Hepatocyte (in vitro differentiated cells): Measurements from ENCODE around the gene MCF2L. TPM values are rescaled to one million over a fixed set of nuclear protein-coding genes. Genes with fewer than 3 reads are reported as not detected.

Experiments used
- DNase-seq: peaks from one replicate; pipeline ENCODE4 v3.0.0-alpha.2; 2016; ENCODE audit warnings: low spot score
- H2AFZ ChIP-seq: fragments of 200-600 bp; sonication (generic); 2 replicates; pipeline ENCODE4 v1.6.0; 2016; ENCODE audit warnings: antibody characterized with exemption, mild to moderate bottlenecking
- H3K27ac ChIP-seq: fragments of 200-600 bp; sonication (generic); 2 replicates; pipeline ENCODE4 v1.5.1; 2016; ENCODE audit warnings: mild to moderate bottlenecking
- H3K27me3 ChIP-seq: fragments of 200-600 bp; sonication (generic); 2 replicates; pipeline ENCODE4 v1.6.1; 2016
- H3K36me3 ChIP-seq: fragments of 200-600 bp; sonication (generic); replicated peaks from 2 replicates; pipeline ENCODE4 v1.5.1; 2016; ENCODE audit warnings: low read depth; ENCODE audit not compliant: insufficient read depth
- H3K4me1 ChIP-seq: fragments of 200-600 bp; sonication (generic); 2 replicates; pipeline ENCODE4 v1.5.1; 2016; ENCODE audit warnings: mild to moderate bottlenecking, moderate library complexity; ENCODE audit not compliant: insufficient read depth
- H3K4me2 ChIP-seq: fragments of 200-600 bp; sonication (generic); 2 replicates; pipeline ENCODE4 v1.6.0; 2016
- H3K4me3 ChIP-seq: fragments of 200-600 bp; sonication (generic); 2 replicates; pipeline ENCODE4 v1.5.1; 2016; ENCODE audit warnings: mild to moderate bottlenecking
- H3K79me2 ChIP-seq: fragments of 200-600 bp; sonication (generic); 2 replicates; pipeline ENCODE4 v1.6.0; 2017; ENCODE audit warnings: mild to moderate bottlenecking
- H3K9me2 ChIP-seq: fragments of 200-600 bp; sonication (generic); replicated peaks from 2 replicates; pipeline ENCODE4 v1.6.0; 2017; ENCODE audit warnings: mild to moderate bottlenecking; ENCODE audit not compliant: insufficient read depth
- H3K9me3 ChIP-seq: fragments of 200-600 bp; sonication (generic); 2 replicates; pipeline ENCODE4 v1.5.1; 2016; ENCODE audit warnings: low read depth, mild to moderate bottlenecking
- H4K20me1 ChIP-seq: fragments of 200-600 bp; sonication (generic); 2 replicates; pipeline ENCODE4 v1.6.0; 2016; ENCODE audit warnings: mild to moderate bottlenecking; ENCODE audit not compliant: insufficient read depth, poor library complexity, severe bottlenecking
- EZH2 ChIP-seq: fragments of 200-600 bp; sonication (generic); IDR thresholded peaks from 2 replicates; pipeline ENCODE4 v1.6.1; 2016; ENCODE audit warnings: antibody characterized with exemption, mild to moderate bottlenecking, borderline replicate concordance
- EZH2phosphoT487 ChIP-seq: fragments of 200-600 bp; sonication (generic); IDR thresholded peaks from one replicate; pipeline ENCODE4 v1.6.1; 2018; ENCODE audit warnings: antibody characterized with exemption, mild to moderate bottlenecking, low read depth, moderate library complexity; ENCODE audit not compliant: unreplicated experiment, severe bottlenecking
- WGBS: methylation state at CpG from one replicate; pipeline ENCODE4 v1.1.6; 2016; ENCODE audit warnings: low lambda C conversion rate; ENCODE audit errors: missing lambda C conversion rate; 5-methylcytosine and 5-hydroxymethylcytosine counted together
- polyA plus RNA-seq: library from polyadenylated mRNA; unstranded; fragments of >200 nt; fragmentation: Nextera tagmentation; extraction: Ambion mirVana; gene quantifications from 2 replicates; pipeline ENCODE4 v1.2.1, GENCODE V29; 2016
- total RNA-seq: library from RNA; depleted of rRNA; stranded (reverse); fragments of >200 nt; gene quantifications from 2 replicates; pipeline ENCODE4 v1.2.3, GENCODE V29; 2014
- TF ChIP-seq, protein P1 (sequence below): fragments of 200-600 bp; sonication (generic); IDR thresholded peaks from 2 replicates; pipeline ENCODE4 v1.5.1; 2016; ENCODE audit warnings: antibody characterized with exemption, mild to moderate bottlenecking; ENCODE audit not compliant: poor library complexity

MCF2L gene
- total and polyA plus RNA-seq, 2 experiments from 2014 or later, result 11.1 to 22.4 TPM

DNA sequence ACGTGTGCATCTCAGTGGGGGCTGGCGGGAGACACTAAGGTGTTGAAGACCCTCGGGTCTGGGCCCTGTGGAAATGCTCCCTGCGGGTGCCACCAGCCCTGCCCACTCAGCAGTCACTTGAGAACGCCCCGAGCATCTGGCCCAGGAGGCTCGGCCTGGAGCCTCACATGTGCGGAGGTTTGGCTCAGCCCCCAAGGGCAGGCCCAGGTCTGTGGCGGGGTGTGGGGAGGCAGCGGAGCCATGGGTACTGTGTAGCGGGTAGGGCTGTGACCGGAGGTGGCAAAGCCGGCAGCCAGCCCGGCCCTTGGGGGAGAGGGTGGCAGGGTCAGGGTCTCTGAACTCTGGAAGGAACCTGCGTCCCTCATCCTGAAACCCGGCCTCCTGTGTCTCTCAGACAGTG, 37.6 kb downstream of the MCF2L start:
- H3K9me3 ChIP-seq, result no peaks in the 10 kb centered on the region
- peaks cover 23% of the 10 kb centered on the region for H3K79me2 ChIP-seq
- peaks cover 12% of the 10 kb centered on the region for H3K4me1 ChIP-seq
- no peak overlapping the region for H3K27ac ChIP-seq
- H3K27me3 ChIP-seq, result no peaks in the 10 kb centered on the region
- H3K9me2 ChIP-seq, result no peaks in the 10 kb centered on the region
- no peak overlapping the region for H3K4me3 ChIP-seq
- no peaks in the 10 kb centered on the region for H3K36me3 ChIP-seq
- 96% methylated on average over 16 of the region's 16 CpGs for WGBS
- DNase-seq, result no peak
- TF ChIP-seq, protein P1, sequence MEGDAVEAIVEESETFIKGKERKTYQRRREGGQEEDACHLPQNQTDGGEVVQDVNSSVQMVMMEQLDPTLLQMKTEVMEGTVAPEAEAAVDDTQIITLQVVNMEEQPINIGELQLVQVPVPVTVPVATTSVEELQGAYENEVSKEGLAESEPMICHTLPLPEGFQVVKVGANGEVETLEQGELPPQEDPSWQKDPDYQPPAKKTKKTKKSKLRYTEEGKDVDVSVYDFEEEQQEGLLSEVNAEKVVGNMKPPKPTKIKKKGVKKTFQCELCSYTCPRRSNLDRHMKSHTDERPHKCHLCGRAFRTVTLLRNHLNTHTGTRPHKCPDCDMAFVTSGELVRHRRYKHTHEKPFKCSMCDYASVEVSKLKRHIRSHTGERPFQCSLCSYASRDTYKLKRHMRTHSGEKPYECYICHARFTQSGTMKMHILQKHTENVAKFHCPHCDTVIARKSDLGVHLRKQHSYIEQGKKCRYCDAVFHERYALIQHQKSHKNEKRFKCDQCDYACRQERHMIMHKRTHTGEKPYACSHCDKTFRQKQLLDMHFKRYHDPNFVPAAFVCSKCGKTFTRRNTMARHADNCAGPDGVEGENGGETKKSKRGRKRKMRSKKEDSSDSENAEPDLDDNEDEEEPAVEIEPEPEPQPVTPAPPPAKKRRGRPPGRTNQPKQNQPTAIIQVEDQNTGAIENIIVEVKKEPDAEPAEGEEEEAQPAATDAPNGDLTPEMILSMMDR, result no peak
- TF ChIP-seq EZH2, result no peak
- no peak overlapping the region for H2AFZ ChIP-seq
- no peak overlapping the region for H3K4me2 ChIP-seq
- H4K20me1 ChIP-seq, result no peaks in the 10 kb centered on the region

DNA sequence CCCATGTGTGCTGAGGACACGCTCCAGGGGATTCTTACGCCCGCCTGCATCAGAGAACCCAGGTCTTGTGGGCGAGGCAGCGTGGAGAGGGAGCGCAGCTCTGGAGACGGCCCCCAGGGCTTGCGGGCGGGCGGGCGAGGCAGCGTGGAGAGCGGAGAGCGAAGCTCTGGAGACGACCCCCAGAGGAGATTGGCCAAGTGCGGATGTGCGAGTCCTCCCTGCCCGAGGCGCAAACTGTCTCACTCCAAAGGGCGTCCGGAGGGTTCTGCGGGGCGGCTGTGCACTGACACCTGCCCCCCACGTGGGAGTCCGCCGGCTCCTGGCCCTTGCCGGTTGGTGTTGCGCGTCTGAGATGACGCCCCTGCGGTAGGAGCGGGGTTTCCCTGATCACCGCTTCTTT, 39.8 kb downstream of the MCF2L start:
- no peak overlapping the region for H3K27ac ChIP-seq
- H3K9me2 ChIP-seq, result no peaks in the 10 kb centered on the region
- no peak for DNase-seq
- H3K27me3 ChIP-seq, result no peaks in the 10 kb centered on the region
- no peaks in the 10 kb centered on the region for H3K36me3 ChIP-seq
- 91% methylated on average over 33 of the region's 33 CpGs for WGBS
- TF ChIP-seq EZH2phosphoT487, result no peak
- no peak for TF ChIP-seq EZH2
- TF ChIP-seq, protein P1, result no peak
- no peak overlapping the region for H2AFZ ChIP-seq
- no peak overlapping the region for H3K4me2 ChIP-seq
- no peaks in the 10 kb centered on the region for H4K20me1 ChIP-seq
- peaks cover 6% of the 10 kb centered on the region for H3K4me1 ChIP-seq
- H3K4me3 ChIP-seq, result no peak overlapping the region
- no peaks in the 10 kb centered on the region for H3K9me3 ChIP-seq
- peaks cover 3% of the 10 kb centered on the region for H3K79me2 ChIP-seq

DNA sequence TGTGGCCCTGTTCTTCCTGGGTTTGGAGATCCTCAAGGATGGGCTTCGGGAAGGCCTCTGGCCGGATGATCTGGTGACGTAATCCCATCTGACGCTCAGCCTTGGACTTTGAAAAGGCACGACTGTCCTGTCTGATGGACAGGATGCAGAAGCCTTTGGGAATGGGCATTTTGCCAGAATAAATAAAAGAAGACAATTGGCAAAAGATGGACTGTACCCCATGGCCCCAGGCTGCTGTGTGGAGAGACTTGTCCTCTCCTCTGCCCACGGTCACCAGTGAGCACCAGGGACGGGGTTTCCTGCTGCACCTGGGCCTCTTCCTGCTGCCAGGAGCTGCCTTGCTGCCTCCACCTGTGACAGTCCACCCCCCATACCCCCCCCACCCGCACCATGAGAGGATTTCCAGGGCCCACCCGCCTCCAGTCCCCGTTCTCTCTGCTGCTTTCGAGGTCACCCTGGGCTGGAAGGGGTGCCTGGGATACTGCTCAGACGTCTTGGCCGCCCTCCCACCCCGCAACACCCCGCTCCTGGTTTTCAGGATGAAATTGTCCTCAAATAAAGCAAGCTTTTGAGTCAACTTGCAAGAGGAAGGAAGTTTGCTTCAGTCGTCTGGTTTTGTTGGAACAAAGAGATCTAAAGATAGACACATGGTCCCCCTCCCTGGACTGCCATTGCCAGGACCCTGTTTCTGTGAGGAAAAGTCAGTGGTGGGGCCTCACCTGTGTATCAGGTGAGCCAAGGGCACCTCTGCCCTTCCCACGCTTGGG, 40.9 kb downstream of the MCF2L start:
- Histone ChIP-seq H3K36me3 (no peaks in the 10 kb centered on the region), H3K27me3 (no peaks in the 10 kb centered on the region), H3K27ac (no peak overlapping the region), H3K79me2 (peaks cover 3% of the 10 kb centered on the region), H3K4me2 (no peak overlapping the region), H3K4me3 (no peak overlapping the region), H4K20me1 (no peaks in the 10 kb centered on the region), H2AFZ (no peak overlapping the region), H3K9me2 (no peaks in the 10 kb centered on the region), H3K4me1 (peaks cover 6% of the 10 kb centered on the region), H3K9me3 (no peaks in the 10 kb centered on the region)
- DNase-seq, result peak; percentile 52
- WGBS, result 71% methylated on average over 17 of the region's 17 CpGs
- TF ChIP-seq EZH2 (no peak), EZH2phosphoT487 (no peak)
- TF ChIP-seq, protein P1, result no peak
